Mucosa of descending colon (tissue), 3 donors: ENCODE results near the gene FRRS1L. TPM values are rescaled to one million over a fixed set of nuclear protein-coding genes. Genes with fewer than 3 reads are reported as not detected.

ENCODE experiments used
- ATAC-seq: fragments of 200-7000 bp; cut with Tn5 transposase; one replicate; pipeline ENCODE4 v1.9.1; 2020; ENCODE audit warnings: mild to moderate bottlenecking, moderate library complexity
- DNase-seq, 3 donors: peaks; one replicate each; pipeline ENCODE4 v3.0.0-alpha.2; 2020
- H3K36me3 ChIP-seq: fragments of 200-600 bp; one replicate; pipeline ENCODE4 v1.8.0; 2021; ENCODE audit warnings: low read depth, mild to moderate bottlenecking
- H3K4me1 ChIP-seq: fragments of 200-600 bp; one replicate; pipeline ENCODE4 v1.8.0; 2021; ENCODE audit warnings: low read depth, mild to moderate bottlenecking
- H3K4me3 ChIP-seq: fragments of 200-600 bp; one replicate; pipeline ENCODE4 v1.8.0; 2021; ENCODE audit warnings: mild to moderate bottlenecking
- H3K9me3 ChIP-seq: fragments of 200-600 bp; one replicate; pipeline ENCODE4 v1.8.0; 2021; ENCODE audit warnings: mild to moderate bottlenecking
- CTCF ChIP-seq: fragments of 200-600 bp; IDR thresholded peaks from one replicate; pipeline ENCODE4 v1.8.0; 2022; ENCODE audit warnings: antibody characterized with exemption, mild to moderate bottlenecking
- intact Hi-C, 2 donors: fragments of 100-400 bp; cut with DNase I in 1 of 2; cut with micrococcal nuclease in 1 of 2; formaldehyde crosslinking; loops; one replicate each; pipeline versions ENCODE4 v1.11.0 to v1.11.1; 2022; cut with DNase I, micrococcal nuclease
- long read RNA-seq, 2 donors: library from polyadenylated mRNA; unstranded; transcript quantifications; one replicate each; pipeline ENCODE4 v2.0.0, GENCODE V29; 2019 to 2021
- total RNA-seq, 3 donors: library from RNA; stranded (reverse); fragmentation: NEBNext Ultra II Directional in 2 of 3; extraction: Animal tissue kit (Norgen Biotek cat#: 25700) in 2 of 3; gene quantifications; one replicate each; pipeline versions ENCODE4 v1.2.1 to v1.2.4, GENCODE V29; 2021 to 2023
- donor health status: DM: no; HTN: no; CAD: no; lungs with moderate emphysema.
- donor health status: DM: no; HTN: no; CAD: no.
- donor health status: DM: no; HTN: yes; CAD: no.

FRRS1L gene
- total RNA-seq = 1 to 10 TPM in 1 of 3 donors, under 1 TPM in 2; 0.49 to 4.8 (median 0.96) TPM
- long read RNA-seq, donor 1, full-length matches to known transcripts = 1 of 2 reads
- long read RNA-seq, donor 1, partial matches to known transcripts = 0 of 2 reads
- long read RNA-seq, donor 1, other reads (novel, unspliced or antisense) = 1 of 2 reads
- long read RNA-seq, donor 2 = 0 reads

- no peak for ATAC-seq
- DNase-seq = no peak
- Histone ChIP-seq H3K4me3 (no peak within 1 kb of the TSS), H3K4me1 (no peaks in the 10 kb centered on the region), H3K36me3 (no peaks in the 10 kb centered on the region), H3K9me3 (no peaks in the 10 kb centered on the region)
- no peak for TF ChIP-seq CTCF
- intact Hi-C loops = no loop called here
Observed at GRCh38 chr9:109166771-109167601, at the start of gene FRRS1L. TSS of gene FRRS1L (minus strand) at chr9:109167249. CDS start at chr9:109167138, 111 bp downstream.

GRCh38 chr9:109214414-109214813, 47.4 kb upstream of the FRRS1L start:
- intact Hi-C loops = no loop called here
- Histone ChIP-seq H3K4me3 (no peak overlapping the region), H3K4me1 (no peaks in the 10 kb centered on the region), H3K36me3 (no peaks in the 10 kb centered on the region), H3K9me3 (no peaks in the 10 kb centered on the region)
- TF ChIP-seq CTCF = no peak
- ATAC-seq (no peak), DNase-seq (no peak)

GRCh38 chr9:109213285-109214121, 46.5 kb upstream of the FRRS1L start:
- intact Hi-C loops = no loop called here
- no peak for ATAC-seq

GRCh38 chr9:109212768-109213167, 45.7 kb upstream of the FRRS1L start:
- intact Hi-C loops = no loop called here
- ATAC-seq = no peak
- no peak for DNase-seq
- TF ChIP-seq CTCF = no peak
- Histone ChIP-seq H3K9me3 (no peaks in the 10 kb centered on the region), H3K36me3 (no peaks in the 10 kb centered on the region), H3K4me1 (no peaks in the 10 kb centered on the region), H3K4me3 (no peak overlapping the region)

More at GRCh38 chr9:109213285-109214121, 46.5 kb upstream of the FRRS1L start:
- Histone ChIP-seq H3K4me1 (no peaks in the 10 kb centered on the region), H3K4me3 (no peak overlapping the region), H3K36me3 (no peaks in the 10 kb centered on the region), H3K9me3 (no peaks in the 10 kb centered on the region)
- DNase-seq = no peak
- no peak for TF ChIP-seq CTCF

GRCh38 chr9:109206670-109207069, 39.6 kb upstream of the FRRS1L start:
- intact Hi-C loops = no loop called here
- TF ChIP-seq CTCF = no peak
- Histone ChIP-seq H3K4me3 (no peak overlapping the region), H3K36me3 (no peaks in the 10 kb centered on the region), H3K9me3 (no peaks in the 10 kb centered on the region), H3K4me1 (no peaks in the 10 kb centered on the region)
- peak in 1 of 3 donors; percentile 18 for DNase-seq
- ATAC-seq = no peak
